DMS153 treated with DMSO at 0.1 percent for 48 hours (cell line): ENCODE data around the gene MUC21.
"Not testable (repeated sequence)": the region's sequence is repeated elsewhere in the genome, so short reads cannot be mapped to it uniquely, and the experiment has no call there.

Experiments
- DNase-seq: peaks from one replicate; lab custom pipeline; 2025; ENCODE audit not compliant: unreplicated experiment; lab: John Stamatoyannopoulos, UW

MUC21 gene

DNA sequence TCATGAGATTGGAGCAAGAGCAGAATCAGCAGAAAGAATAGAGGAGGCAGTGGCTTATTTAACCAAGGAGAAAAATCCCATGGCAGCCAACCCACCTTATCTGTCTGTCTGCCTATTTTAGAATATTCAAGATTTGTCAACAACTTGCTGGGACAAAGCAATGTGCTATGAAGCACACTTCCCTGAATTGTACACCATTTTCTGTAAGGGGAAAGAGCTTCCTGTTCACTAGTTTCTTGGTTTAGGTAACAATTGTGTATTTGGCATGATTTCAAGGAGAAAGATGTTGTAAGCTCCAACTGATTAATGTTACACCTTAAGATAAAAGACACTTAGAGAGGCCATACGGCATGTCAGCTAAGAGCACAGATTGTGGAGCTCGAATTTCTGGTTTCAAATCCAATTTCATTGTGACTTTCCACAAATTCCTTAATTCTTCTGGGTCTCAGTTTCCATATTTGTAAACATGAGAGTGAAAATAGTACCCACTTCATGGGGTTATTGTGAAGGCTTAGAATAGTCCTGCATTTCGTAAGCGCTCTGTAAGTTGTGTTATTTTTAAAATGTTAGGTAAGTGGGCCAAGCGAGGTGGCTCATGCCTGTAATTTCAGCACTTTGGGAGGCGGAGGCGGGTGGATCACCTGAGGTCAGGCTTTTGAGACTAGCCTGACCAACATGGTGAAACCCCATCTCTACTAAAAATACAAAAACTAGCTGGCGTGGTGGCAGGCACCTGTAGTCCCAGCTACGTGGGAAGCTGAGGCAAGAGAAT, 21.9 kb downstream of the MUC21 start:
- no peak for DNase-seq

DNA sequence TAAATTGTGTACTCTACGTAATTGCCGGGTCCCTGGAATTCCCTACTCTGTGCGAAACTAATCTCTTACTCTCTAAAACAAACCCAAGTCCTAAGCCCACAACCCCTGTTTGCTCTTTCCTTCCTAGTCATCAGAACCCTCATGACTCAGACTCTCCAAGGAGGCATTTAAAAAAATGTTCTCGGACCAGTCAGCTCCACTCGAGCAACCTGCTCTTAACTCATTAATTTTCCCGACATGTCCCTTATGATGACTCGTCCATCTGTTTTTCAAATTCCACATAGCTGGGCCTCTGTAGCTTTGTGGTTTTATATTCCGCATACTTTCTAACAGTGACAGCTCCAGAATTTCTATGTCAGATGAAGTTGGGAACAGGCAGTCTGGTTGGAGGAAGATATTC, 24.2 kb downstream of the MUC21 start:
- DNase-seq: no peak

DNA sequence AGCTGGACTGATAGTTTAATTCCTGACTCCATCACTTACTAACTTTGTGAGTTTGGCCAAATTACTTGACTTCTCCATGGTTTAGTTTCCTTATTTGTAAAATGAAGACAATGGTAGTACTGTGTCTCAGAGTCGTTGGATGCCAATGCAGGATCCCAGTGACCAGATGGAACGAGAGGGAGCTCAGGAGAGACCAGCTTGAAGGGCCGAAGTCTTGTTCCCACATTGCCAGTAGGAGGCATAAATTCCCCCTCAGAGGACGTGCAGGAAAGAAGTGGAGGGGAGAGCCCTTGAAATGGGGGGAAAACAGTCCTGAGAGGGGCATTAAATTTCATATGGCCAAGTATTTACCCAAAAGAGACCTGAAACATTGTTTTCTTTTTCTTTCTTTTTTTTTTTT, 24.6 kb downstream of the MUC21 start:
- no peak for DNase-seq

DNA sequence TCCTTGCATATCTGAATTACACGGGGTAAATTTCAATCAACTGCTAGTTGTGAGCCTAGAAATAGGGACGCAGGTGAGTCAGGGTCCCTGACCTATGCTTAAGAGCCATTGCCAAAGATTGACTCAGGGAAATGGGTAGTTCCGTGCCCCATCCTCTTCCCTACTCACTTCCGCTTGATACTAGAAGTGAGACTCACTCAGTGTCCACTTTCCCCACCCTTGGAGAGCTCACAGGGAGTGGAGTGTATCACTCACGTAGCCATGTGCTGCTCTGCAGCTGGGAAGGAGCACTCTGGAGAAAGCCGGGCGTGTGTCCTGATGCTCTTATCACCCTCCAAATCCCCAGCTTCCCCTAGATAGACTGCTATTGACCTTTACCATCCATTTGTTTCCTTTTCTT, 26.2 kb downstream of the MUC21 start:
- no peak for DNase-seq

DNA sequence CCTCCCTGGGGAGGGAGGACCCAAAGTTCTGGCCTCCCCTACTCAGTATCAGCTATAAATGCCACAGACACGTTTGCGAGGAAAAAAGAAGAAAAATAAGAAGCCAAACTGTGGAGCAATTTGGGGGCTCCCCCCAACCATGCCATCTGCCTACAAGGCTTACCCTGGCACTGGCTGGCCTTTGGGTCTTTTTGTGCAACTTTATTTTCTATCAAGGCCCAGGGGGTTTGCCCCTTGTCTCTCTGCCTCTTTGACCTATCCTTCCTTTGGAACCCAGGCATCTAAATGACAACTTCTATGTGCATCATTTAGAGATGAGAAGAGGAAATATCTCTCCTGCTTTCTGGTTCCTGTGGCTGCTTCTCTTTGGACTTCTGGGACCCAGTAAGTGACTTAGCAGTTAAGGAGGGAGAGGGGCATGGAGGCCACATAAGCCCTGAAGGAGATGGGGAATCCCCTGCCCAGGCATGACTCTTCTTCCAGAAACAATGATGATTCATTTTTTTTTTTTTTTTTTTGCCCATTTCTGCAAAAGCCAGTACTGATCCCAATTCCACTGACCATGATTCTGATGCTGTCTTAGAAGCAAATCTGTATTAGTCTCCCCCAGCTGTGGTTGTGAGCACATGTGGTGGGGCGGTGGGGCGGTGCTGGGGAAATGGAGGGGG, 27.0 kb downstream of the MUC21 start, which contains the start of gene MUC22:
MUC22 (plus strand) TSS at position 82 of the 668 bp plus-strand sequence; CDS start at position 315, 233 bp downstream.
- no peak for DNase-seq

DNA sequence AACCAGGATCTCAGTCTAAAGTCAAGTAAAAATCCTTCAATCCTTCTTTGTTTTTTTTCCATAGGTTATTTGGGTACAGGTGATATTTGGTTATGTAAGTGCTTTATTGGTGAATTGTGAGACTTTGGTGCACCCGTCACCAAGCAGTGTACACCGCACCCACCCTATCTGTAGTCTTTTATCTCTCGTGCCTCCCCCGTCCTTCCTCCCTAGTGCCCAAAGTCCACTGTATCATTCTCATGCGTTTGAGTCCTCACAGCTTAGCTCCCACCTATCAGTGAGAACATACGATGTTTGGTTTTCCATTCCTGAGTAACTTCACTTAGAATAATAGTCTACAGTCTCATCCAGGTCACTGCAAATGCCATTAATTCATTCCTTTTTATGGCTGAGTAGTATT, 27.6 kb downstream of the MUC21 start:
- DNase-seq: no peak

DNA sequence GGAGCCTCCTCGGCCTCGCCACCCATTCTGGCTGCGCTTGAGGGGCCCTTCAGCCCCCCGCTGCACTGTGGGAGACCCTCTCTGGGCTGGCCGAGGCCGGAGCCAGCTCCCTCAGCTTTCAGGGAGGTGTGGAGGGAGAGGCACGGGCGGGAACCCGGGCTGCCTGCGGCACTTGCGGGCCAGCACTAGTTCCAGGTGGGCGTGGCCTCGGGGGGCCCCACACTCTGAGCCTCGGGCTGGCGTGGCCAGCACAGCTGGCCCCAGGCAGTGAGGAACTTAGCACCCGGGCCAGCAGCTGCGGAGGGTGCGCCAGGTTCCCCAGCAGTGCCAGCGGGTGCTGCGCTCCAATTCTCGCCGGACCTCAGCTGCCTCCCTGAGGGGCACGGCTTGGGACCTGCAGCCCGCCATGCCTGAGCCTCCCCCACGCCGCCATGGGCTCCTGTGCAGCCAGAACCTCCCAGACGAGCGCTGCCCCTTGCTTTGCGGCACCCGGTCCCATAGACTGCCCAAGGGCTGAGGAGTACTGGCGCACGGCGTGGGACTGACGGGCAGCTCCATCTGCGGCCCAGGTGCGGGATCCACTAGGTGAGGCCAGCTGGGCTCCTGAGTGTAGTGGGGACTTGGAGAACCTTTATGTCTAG, 33.3 kb downstream of the MUC21 start:
- DNase-seq: no peak

DNA sequence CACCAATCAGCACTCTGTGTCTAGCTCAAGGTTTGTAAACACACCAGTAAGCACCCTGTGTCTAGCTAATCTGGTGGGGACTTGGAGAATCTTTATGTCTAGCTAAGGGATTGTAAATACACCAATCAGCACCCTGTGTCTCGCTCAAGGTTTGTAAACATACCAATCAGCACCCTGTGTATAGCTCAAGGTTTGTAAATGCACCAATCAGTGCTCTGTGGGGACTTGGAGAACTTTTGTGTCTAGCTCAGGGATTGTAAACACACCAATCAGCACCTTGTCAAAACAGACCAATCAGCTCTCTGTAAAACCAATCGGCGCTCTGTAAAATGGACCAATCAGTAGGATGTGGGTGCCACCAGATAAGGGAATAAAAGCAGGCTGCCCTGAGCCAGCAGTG, 33.9 kb downstream of the MUC21 start:
- DNase-seq: not testable (repeated sequence)

DNA sequence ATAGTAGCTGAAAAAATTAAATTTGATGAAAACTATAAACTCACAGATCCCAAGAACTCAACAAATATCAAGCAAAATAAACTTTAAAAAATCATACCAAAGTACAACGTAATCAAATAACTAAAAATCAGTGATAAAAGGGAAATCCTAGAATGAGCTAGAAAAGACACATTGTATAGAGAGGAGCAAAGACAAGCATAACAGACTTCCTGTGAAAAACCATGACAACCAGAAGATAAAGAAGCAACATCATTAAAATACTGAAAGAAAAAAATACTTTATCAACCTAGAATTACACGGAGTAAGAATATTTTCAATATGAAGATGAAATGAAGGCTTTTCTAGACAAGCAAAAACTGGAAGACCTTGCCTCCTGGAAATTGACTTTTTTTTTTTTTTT, 36.5 kb downstream of the MUC21 start:
- DNase-seq: no peak

DNA sequence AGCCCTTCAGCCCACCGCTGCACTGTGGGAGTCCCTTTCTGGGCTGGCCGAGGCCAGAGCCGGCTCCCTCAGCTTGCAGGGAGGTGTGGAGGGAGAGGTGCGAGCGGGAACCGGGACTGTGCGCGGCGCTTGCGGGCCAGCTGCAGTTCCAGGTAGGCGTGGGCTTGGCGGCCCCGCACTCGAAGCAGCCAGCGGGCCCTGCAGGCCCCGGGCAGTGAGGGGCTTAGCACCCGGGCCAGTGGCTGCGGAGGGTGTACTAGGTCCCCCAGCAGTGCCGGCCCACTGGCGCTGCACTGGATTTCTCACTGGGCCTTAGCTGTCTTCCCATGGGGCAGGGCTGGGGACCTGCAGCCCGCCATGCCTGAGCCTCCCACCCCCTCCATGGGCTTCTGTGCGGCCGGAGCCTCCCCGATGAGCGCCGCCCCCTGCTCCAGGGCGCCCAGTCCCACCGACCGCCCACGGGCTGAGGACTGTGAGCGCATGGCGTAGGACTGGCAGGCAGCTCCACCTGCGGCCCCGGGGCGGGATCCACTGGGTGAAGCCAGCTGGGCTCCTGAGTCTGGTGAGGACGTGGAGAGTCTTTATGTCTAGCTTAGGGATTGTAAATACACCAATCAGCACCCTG, 37.2 kb downstream of the MUC21 start:
- not testable (repeated sequence) for DNase-seq

DNA sequence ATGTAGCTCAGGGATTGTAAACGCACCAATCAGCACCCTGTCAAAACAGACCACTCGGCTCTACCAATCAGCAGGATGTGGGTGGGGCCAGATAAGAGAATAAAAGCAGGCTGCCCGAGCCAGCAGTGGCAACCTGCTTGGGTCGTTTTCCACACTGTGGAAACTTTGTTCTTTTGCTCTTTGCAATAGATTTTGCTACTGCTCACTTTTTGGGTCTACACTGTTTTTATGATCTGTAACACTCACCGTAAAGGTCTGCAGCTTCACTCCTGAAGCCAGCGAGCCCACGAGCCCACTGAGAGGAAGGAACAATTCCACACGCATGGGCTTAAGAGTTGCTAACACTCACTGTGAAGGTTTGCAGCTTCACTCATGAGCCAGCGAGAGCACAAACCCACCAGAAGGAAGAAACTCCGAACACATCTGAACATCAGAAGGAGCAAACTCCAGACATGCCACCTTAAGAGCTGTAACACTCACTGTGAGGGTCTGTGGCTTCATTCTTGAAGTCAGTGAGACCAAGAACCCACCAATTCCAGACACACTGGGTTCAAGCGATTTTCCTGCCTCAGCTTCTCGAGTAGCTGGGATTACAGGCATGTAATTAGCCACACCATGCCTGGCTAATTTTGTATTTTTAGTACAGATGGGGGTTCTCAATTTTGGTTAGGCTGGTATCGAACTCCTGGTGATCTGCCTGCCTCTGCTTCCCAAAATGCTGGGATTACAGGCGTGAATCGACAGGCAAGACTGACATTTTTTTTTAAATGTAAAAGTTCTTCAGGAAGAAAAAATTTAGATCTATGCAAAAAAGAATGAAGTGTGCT, 38.4 kb downstream of the MUC21 start:
- not testable (repeated sequence) for DNase-seq

DNA sequence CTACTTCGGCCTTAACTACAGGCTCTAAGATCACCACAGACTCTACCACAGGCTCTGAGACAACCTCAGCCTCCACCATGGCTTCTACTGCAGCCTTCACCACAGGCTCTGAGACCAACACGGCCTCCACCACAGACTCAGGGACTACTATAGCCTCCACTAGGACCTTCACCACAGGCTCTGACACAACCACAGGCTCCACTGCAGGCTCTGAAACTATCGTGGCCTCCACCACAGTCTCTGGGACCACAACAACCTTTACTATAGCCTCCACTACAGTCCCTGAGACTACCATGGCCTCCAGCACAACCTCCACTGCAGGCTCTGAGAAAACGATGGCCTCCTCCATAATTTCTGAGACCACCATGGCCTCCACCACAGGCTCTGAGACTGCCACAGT, 42.1 kb downstream of the MUC21 start:
- DNase-seq: no peak

DNA sequence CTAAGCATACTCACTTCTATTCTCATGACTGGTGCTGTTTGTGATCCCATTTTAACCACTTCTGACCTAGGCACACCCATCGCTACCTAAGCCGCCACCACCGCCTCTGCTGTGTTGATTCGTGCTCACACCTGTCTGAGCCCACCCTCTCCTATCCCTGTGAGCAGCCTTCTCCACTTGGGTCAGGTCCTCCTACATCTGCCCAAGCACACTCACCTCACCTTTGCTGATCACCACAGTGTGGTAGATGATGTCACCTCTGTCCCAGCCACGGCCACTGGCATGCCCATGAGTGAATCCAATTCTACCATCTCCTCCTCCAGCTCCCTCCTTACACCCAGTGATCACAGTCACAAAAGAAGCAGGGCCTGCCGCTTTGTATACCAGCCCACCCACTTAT, 47.6 kb downstream of the MUC21 start:
- no peak for DNase-seq

DNA sequence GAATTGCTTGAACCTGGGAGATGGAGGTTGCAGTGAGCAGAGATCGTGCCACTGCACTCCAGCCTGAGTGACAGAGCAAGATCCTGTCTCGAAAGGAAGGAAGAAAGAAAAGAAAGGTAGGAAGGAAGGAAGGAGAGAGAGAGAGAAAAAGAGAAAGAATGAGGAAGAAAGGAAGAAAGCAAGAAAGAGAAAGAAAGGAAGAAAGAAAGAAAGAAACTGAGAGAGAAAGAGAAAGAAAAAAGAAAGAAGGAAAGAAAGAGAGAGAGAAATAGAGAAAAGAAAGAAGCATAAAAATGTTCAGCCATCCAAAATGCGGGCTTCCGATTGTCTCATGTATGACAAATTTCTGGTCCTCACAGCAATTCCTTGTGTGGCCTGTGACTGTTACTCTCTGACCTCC, 49.6 kb downstream of the MUC21 start:
- no peak for DNase-seq

DNA sequence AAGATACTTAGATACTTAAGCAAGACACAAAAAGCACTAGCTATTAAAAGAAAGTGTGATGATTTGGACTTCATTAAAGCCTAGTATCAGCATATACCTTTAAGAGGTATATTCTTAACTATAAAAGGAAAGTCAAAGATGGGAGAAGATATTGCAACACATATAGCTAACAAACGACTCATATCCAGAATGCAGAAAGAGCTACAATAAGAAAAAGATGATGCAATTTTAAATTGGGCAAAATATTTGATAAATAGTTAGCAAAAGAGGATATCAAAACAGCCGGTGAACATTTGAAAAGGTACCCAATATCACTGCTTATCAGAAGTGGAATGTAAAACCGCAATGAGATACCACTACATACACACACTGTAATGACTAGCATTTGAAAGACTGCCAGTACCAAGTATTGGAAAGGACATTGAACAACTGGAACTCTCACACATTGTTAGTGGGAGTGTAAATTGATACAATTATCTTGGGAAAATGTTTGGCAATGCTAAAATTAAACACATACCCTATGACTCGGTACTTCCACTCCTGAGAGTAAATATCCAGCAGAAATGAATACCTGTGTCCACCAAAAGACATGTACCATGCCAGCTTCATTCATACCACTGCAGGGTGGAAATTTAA, 52.5 kb downstream of the MUC21 start:
- DNase-seq: no peak

DNA sequence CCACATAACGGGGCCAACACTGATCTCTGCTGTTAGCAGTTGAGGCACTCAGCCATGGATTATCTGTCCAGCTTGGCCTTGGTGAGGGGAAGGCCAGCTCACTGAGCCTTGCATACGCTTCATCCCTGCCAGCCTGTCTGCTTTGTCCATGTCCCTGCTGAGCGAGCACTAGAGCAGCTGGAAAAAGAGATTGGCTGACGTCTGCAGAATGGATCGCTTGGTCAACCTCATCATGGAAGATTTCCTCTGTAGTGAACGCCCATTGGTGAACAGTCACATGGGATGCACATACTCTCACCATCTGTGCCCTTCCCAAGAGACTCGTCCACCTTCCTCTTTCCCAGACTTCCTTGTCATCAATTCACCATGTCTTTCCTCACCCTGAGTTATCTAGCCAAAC, 53.7 kb downstream of the MUC21 start:
- DNase-seq: no peak

DNA sequence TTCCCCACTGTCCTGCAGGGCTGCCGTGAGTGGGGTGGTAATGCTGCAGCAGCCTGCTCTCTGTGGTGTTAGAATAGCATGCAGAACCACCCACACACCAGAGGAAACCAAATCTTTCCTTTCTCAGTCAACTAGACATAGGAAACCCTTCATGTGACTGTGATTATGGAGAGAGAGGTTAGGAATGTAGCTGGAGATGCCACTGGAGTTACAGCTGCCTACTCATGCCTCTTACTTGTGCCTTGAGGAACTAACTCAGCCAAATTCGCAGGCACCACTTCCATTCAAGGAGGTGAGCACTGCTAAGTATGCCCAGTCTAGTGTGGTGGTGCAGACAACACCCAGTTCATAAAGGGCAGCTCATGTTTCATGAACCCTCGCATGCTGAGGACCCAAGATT, 54.2 kb downstream of the MUC21 start:
- DNase-seq: no peak

DNA sequence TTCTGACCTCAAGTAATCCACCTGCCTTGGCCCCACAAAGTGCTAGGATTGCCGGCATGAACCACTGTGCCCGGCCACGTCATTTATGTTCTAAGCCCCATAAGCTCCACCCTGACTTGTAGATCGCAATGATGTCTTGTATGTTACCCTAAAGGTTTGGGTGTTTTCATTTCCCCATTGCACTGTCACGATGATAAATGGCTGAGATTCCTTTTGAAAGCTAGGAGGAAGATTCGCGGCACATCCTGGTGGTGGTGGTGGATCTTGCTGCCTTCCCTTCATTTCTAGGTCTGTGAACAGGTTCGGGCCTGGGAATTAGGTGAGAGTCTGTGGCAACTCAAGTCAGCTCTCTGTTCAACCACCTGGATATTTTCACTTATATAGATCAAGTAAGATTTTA, 55.0 kb downstream of the MUC21 start:
- DNase-seq: no peak
